Hepatocyte (in vitro differentiated cells): ENCODE data around the gene TUBB2B. TPM values are rescaled to one million over a fixed set of nuclear protein-coding genes. Genes with fewer than 3 reads are reported as not detected.
"Not testable (repeated sequence)": the region's sequence is repeated elsewhere in the genome, so short reads cannot be mapped to it uniquely, and the experiment has no call there.

Source experiments
- DNase-seq: peaks from one replicate; pipeline ENCODE4 v3.0.0-alpha.2; 2016; ENCODE audit warnings: low spot score
- H2AFZ ChIP-seq: fragments of 200-600 bp; sonication (generic); 2 replicates; pipeline ENCODE4 v1.6.0; 2016; ENCODE audit warnings: antibody characterized with exemption, mild to moderate bottlenecking
- H3K27ac ChIP-seq: fragments of 200-600 bp; sonication (generic); 2 replicates; pipeline ENCODE4 v1.5.1; 2016; ENCODE audit warnings: mild to moderate bottlenecking
- H3K27me3 ChIP-seq: fragments of 200-600 bp; sonication (generic); 2 replicates; pipeline ENCODE4 v1.6.1; 2016
- H3K36me3 ChIP-seq: fragments of 200-600 bp; sonication (generic); replicated peaks from 2 replicates; pipeline ENCODE4 v1.5.1; 2016; ENCODE audit warnings: low read depth; ENCODE audit not compliant: insufficient read depth
- H3K4me1 ChIP-seq: fragments of 200-600 bp; sonication (generic); 2 replicates; pipeline ENCODE4 v1.5.1; 2016; ENCODE audit warnings: mild to moderate bottlenecking, moderate library complexity; ENCODE audit not compliant: insufficient read depth
- H3K4me2 ChIP-seq: fragments of 200-600 bp; sonication (generic); 2 replicates; pipeline ENCODE4 v1.6.0; 2016
- H3K4me3 ChIP-seq: fragments of 200-600 bp; sonication (generic); 2 replicates; pipeline ENCODE4 v1.5.1; 2016; ENCODE audit warnings: mild to moderate bottlenecking
- H3K79me2 ChIP-seq: fragments of 200-600 bp; sonication (generic); 2 replicates; pipeline ENCODE4 v1.6.0; 2017; ENCODE audit warnings: mild to moderate bottlenecking
- H3K9me2 ChIP-seq: fragments of 200-600 bp; sonication (generic); replicated peaks from 2 replicates; pipeline ENCODE4 v1.6.0; 2017; ENCODE audit warnings: mild to moderate bottlenecking; ENCODE audit not compliant: insufficient read depth
- H3K9me3 ChIP-seq: fragments of 200-600 bp; sonication (generic); 2 replicates; pipeline ENCODE4 v1.5.1; 2016; ENCODE audit warnings: low read depth, mild to moderate bottlenecking
- H4K20me1 ChIP-seq: fragments of 200-600 bp; sonication (generic); 2 replicates; pipeline ENCODE4 v1.6.0; 2016; ENCODE audit warnings: mild to moderate bottlenecking; ENCODE audit not compliant: insufficient read depth, poor library complexity, severe bottlenecking
- CTCF ChIP-seq: fragments of 200-600 bp; sonication (generic); IDR thresholded peaks from 2 replicates; pipeline ENCODE4 v1.5.1; 2016; ENCODE audit warnings: antibody characterized with exemption, mild to moderate bottlenecking; ENCODE audit not compliant: poor library complexity
- EZH2 ChIP-seq: fragments of 200-600 bp; sonication (generic); IDR thresholded peaks from 2 replicates; pipeline ENCODE4 v1.6.1; 2016; ENCODE audit warnings: antibody characterized with exemption, mild to moderate bottlenecking, borderline replicate concordance
- EZH2phosphoT487 ChIP-seq: fragments of 200-600 bp; sonication (generic); IDR thresholded peaks from one replicate; pipeline ENCODE4 v1.6.1; 2018; ENCODE audit warnings: antibody characterized with exemption, mild to moderate bottlenecking, low read depth, moderate library complexity; ENCODE audit not compliant: unreplicated experiment, severe bottlenecking
- WGBS: methylation state at CpG from one replicate; pipeline ENCODE4 v1.1.6; 2016; ENCODE audit warnings: low lambda C conversion rate; ENCODE audit errors: missing lambda C conversion rate; 5-methylcytosine and 5-hydroxymethylcytosine counted together
- polyA plus RNA-seq: library from polyadenylated mRNA; unstranded; fragments of >200 nt; fragmentation: Nextera tagmentation; extraction: Ambion mirVana; gene quantifications from 2 replicates; pipeline ENCODE4 v1.2.1, GENCODE V29; 2016
- total RNA-seq: library from RNA; depleted of rRNA; stranded (reverse); fragments of >200 nt; gene quantifications from 2 replicates; pipeline ENCODE4 v1.2.3, GENCODE V29; 2014

The TUBB2B gene
- total and polyA plus RNA-seq, 2 experiments from 2014 or later, result 36.4 to 72.0 TPM

DNA sequence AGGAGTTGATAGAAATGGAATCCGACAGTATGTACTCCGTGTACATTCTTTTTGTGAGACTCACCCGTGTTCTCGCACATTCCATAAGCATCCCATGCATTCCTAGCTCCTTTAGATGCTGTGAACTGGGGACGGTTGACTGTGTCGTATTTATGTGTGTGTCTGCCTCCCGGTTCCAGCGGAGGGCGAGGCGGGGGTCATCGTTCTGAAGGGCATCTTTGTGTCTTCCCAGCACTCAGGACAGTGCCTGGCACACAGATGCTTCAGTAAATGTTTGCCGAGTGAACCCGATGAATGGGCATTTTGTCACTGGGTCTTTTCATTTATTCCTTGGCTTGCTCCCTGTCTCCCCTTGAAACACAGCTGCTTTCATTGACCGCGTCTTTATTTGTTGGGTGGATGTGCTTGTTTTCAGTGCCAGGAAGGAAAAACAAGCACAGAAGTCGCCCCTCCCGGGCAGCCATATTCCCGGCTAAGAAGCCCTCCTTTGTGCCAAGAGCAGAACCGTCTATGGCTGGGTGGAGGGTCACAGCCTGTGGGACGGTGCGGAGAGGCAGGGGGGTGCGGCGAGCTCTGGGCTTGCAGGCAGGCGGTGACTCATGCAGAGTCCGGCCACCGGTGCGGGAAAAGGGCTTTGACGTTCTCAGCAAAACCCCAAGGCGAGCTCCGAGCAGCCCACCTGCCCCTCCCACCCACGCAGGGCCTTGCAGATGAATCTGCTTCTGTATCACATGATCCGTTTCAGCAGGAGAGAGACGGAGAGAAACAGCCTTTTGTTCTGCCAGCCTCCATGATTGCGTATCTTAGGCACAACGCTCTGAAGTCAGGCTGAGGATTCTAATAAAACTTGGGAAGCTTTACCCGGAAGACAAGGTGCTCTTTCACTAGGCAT, 20.0 kb upstream of the TUBB2B start:
- peak overlapping the region; percentile 70 for H3K4me2 ChIP-seq
- H3K79me2 ChIP-seq, result no peaks in the 10 kb centered on the region
- no peaks in the 10 kb centered on the region for H3K9me2 ChIP-seq
- no peak for TF ChIP-seq CTCF
- no peak for TF ChIP-seq EZH2
- TF ChIP-seq EZH2phosphoT487, result no peak
- H3K27me3 ChIP-seq, result no peaks in the 10 kb centered on the region
- H2AFZ ChIP-seq, result peak overlapping the region; percentile 65
- H3K36me3 ChIP-seq, result no peaks in the 10 kb centered on the region
- H4K20me1 ChIP-seq, result no peaks in the 10 kb centered on the region
- WGBS, result 32% methylated on average over 36 of the region's 36 CpGs
- DNase-seq, result peak; percentile 87
- no peak overlapping the region for H3K4me3 ChIP-seq
- peak overlapping the region; percentile 78 for H3K27ac ChIP-seq
- H3K4me1 ChIP-seq, result peaks cover 14% of the 10 kb centered on the region
- H3K9me3 ChIP-seq, result no peaks in the 10 kb centered on the region

DNA sequence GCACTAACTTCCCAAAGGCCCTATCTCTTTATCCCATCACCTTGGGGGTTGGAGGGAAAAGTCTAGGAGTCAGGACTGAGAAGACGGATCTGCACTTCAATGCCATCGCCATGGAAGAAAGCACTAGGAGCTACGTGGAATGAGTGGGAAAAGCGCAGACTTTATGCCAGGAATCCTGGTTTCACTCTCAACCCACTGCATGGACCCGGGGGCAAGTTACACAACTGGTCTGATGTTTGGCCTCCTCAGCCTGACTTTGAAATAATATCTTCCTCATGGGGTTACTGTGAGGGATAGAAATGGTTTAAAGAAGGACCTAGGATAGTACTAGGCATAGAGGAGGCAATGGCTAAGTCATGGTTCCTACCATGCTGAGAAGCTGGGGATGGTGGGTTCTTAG, 17.8 kb upstream of the TUBB2B start:
- Histone ChIP-seq H3K27ac (no peak overlapping the region), H3K4me1 (peaks cover 9% of the 10 kb centered on the region), H3K9me3 (no peaks in the 10 kb centered on the region), H3K4me2 (no peak overlapping the region), H3K9me2 (no peaks in the 10 kb centered on the region), H4K20me1 (no peaks in the 10 kb centered on the region), H3K36me3 (no peaks in the 10 kb centered on the region), H2AFZ (no peak overlapping the region), H3K4me3 (no peak overlapping the region), H3K79me2 (no peaks in the 10 kb centered on the region), H3K27me3 (no peaks in the 10 kb centered on the region)
- DNase-seq, result no peak
- TF ChIP-seq CTCF, result no peak
- TF ChIP-seq EZH2phosphoT487, result no peak
- no peak for TF ChIP-seq EZH2
- WGBS, result 83% methylated on average over 5 of the region's 5 CpGs

GRCh38 chr6:3244832-3245161, 17.3 kb upstream of the TUBB2B start:
- H3K4me2 ChIP-seq, DNase-seq, H2AFZ ChIP-seq, H3K9me3 ChIP-seq, H3K27me3 ChIP-seq, H3K4me1 ChIP-seq, H3K4me3 ChIP-seq, H3K27ac ChIP-seq, H4K20me1 ChIP-seq, H3K9me2 ChIP-seq, H3K36me3 ChIP-seq, H3K79me2 ChIP-seq: not testable (repeated sequence)
- 98% methylated on average over 7 of the region's 7 CpGs for WGBS

- H4K20me1 ChIP-seq, result no peaks in the 10 kb centered on the region
- no peaks in the 10 kb centered on the region for H3K79me2 ChIP-seq
- no peak for DNase-seq
- no peak for TF ChIP-seq CTCF
- no peaks in the 10 kb centered on the region for H3K36me3 ChIP-seq
- H3K4me3 ChIP-seq, result no peak overlapping the region
- H3K27me3 ChIP-seq, result no peaks in the 10 kb centered on the region
- H3K9me3 ChIP-seq, result no peaks in the 10 kb centered on the region
- no peak overlapping the region for H3K4me2 ChIP-seq
- peaks cover 9% of the 10 kb centered on the region for H3K4me1 ChIP-seq
- H3K27ac ChIP-seq, result no peak overlapping the region
- WGBS, result 86% methylated on average over 8 of the region's 8 CpGs
- H2AFZ ChIP-seq, result no peak overlapping the region
- no peaks in the 10 kb centered on the region for H3K9me2 ChIP-seq
Observed at GRCh38 chr6:3244003-3244831, 16.8 kb upstream of the TUBB2B start.
